Erythroblast (primary cell): ENCODE data around the gene FCMR.

Experiments used
- GATA1 ChIP-seq: IDR thresholded peaks from 2 replicates; pipeline ENCODE4 v1.6.1; 2011; ENCODE audit warnings: low read depth, mild to moderate bottlenecking, control low read depth, low read length, moderate library complexity
- POLR2A ChIP-seq: IDR thresholded peaks from 2 replicates; pipeline ENCODE4 v1.6.1; 2011; ENCODE audit warnings: mild to moderate bottlenecking, low read length

GRCh38 chr1:206907304-206907991 is 14.3 kb downstream of the FCMR start:
- TF ChIP-seq POLR2A = no peak
- no peak for TF ChIP-seq GATA1
